PC-9 (cell line): Measurements from ENCODE around the gene IER5L. TPM values are rescaled to one million over a fixed set of nuclear protein-coding genes. Genes with fewer than 3 reads are reported as not detected.

Experiments
- BruUV-seq: library from RNA; stranded (reverse); fragments of 400-500 nt; replicated peaks from 2 replicates; lab custom pipeline; 2021; lab: Mats Ljungman, UMichigan
- CTCF ChIA-PET: fragments of 300-600 bp; sonication (Branson Sonifier 250); formaldehyde crosslinking; loops from one replicate; lab custom pipeline; 2022; ENCODE audit warnings: antibody characterized with exemption; lab: Charles Lee
- POLR2A ChIA-PET: fragments of 300-600 bp; sonication (Branson Sonifier 250); formaldehyde crosslinking; loops from one replicate; lab custom pipeline; 2022; ENCODE audit warnings: antibody characterized with exemption; ENCODE audit not compliant: unreplicated experiment; lab: Charles Lee
- DNase-seq, 2 experiments: peaks; one replicate each; pipeline versions ENCODE4 v3.0.0 to v3.0.0-alpha.2; 2015 to 2022; ENCODE audit warnings: mixed read lengths in 1 of 2
- H2AFZ ChIP-seq: fragments of 200-600 bp; sonication (generic); 2 replicates; pipeline ENCODE4 v1.8.1; 2017; ENCODE audit warnings: antibody characterized with exemption
- H3F3A ChIP-seq: fragments of 200-600 bp; sonication (generic); 2 replicates; pipeline ENCODE4 v1.8.1; 2017; ENCODE audit warnings: antibody characterized with exemption, mild to moderate bottlenecking, low read depth; ENCODE audit not compliant: insufficient read depth
- H3K27ac ChIP-seq: fragments of 200-600 bp; sonication (generic); 2 replicates; pipeline ENCODE4 v1.6.1; 2016; ENCODE audit warnings: mixed run types
- H3K27me3 ChIP-seq: fragments of 200-600 bp; sonication (generic); 2 replicates; pipeline ENCODE4 v1.6.1; 2016; ENCODE audit warnings: low read depth, mixed run types; ENCODE audit not compliant: insufficient read depth
- H3K36me3 ChIP-seq: fragments of 200-600 bp; sonication (generic); 2 replicates; pipeline ENCODE4 v1.6.1; 2016; ENCODE audit warnings: low read depth, mixed run types
- H3K4me1 ChIP-seq: fragments of 200-600 bp; sonication (generic); replicated peaks from 2 replicates; pipeline ENCODE4 v1.6.1; 2016; ENCODE audit warnings: mixed run types; ENCODE audit not compliant: insufficient read depth
- H3K4me2 ChIP-seq: fragments of 200-600 bp; sonication (generic); 2 replicates; pipeline ENCODE4 v1.6.1; 2017; ENCODE audit warnings: mixed run types
- H3K4me3 ChIP-seq: fragments of 200-600 bp; sonication (generic); 2 replicates; pipeline ENCODE4 v1.6.1; 2016; ENCODE audit warnings: mixed run types
- H3K79me2 ChIP-seq: fragments of 200-600 bp; sonication (generic); 2 replicates; pipeline ENCODE4 v1.6.1; 2017; ENCODE audit warnings: low read depth, mixed run types
- H3K9me2 ChIP-seq: fragments of 200-600 bp; sonication (generic); 2 replicates; pipeline ENCODE4 v1.8.1; 2017; ENCODE audit warnings: mild to moderate bottlenecking; ENCODE audit not compliant: insufficient read depth
- H3K9me3 ChIP-seq: fragments of 200-600 bp; sonication (generic); 2 replicates; pipeline ENCODE4 v1.8.1; 2016; ENCODE audit warnings: low read depth; ENCODE audit not compliant: insufficient read depth
- H4K20me1 ChIP-seq: fragments of 200-600 bp; sonication (generic); 2 replicates; pipeline ENCODE4 v1.8.1; 2017; ENCODE audit not compliant: insufficient read depth
- EZH2 ChIP-seq: fragments of 200-600 bp; sonication (generic); IDR thresholded peaks from 2 replicates; pipeline ENCODE4 v1.8.0; 2017; ENCODE audit warnings: antibody characterized with exemption, low read depth
- intact Hi-C: fragments of 100-400 bp; cut with micrococcal nuclease; formaldehyde crosslinking; loops from one replicate; pipeline ENCODE4 v1.10.0; 2022; ENCODE audit not compliant: unreplicated experiment
- total RNA-seq: library from RNA; stranded (reverse); gene quantifications from 2 replicates; pipeline ENCODE4 v1.2.3, GENCODE V29; 2021
- TF ChIP-seq, protein P1 (sequence below): fragments of 200-600 bp; sonication (generic); conservative IDR thresholded peaks from 2 replicates; pipeline ENCODE4 v1.6.1; 2017; ENCODE audit warnings: mixed run types, antibody characterized with exemption, mild to moderate bottlenecking, moderate library complexity

Gene IER5L
- total RNA-seq, 1 experiment from 2014 or later = 37.3 TPM

DNA sequence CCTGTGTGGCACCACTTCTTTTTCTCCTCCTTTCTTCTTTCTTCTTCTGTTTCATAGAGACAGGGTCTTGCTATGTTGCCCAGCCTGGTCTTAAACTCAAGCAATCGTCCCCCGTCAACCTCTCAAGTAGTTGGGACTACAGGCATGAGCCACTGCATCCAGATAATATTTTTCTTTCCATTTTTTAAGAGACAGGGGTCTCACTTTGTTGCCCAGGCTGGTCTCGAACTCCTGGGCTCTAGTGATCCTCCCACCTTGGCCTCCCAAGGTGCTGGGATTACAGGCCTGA lies 47.4 kb upstream of the IER5L start:
- no TSS peak for BruUV-seq
- Histone ChIP-seq H2AFZ (no peak overlapping the region), H3K79me2 (no peaks in the 10 kb centered on the region), H4K20me1 (no peaks in the 10 kb centered on the region), H3K27ac (peak overlapping the region; percentile 49), H3K27me3 (no peaks in the 10 kb centered on the region), H3K9me3 (no peaks in the 10 kb centered on the region), H3K9me2 (no peaks in the 10 kb centered on the region), H3K4me1 (peaks cover 31% of the 10 kb centered on the region), H3K36me3 (no peaks in the 10 kb centered on the region), H3F3A (peaks cover 26% of the 10 kb centered on the region), H3K4me2 (peak overlapping the region; percentile 60), H3K4me3 (no peak overlapping the region)
- intact Hi-C loops = loop anchor here (5.0 kb wide), 1 partner anchor 52 kb away; no protein-coding TSS in a partner anchor
- no peak for DNase-seq
- POLR2A ChIA-PET = no interaction called here
- CTCF ChIA-PET = interaction anchor here (0.7 kb wide), 1 partner anchor 134 kb away, joined by 8 read pairs; no protein-coding TSS in a partner anchor
- no peak for TF ChIP-seq EZH2
- TF ChIP-seq, protein P1, sequence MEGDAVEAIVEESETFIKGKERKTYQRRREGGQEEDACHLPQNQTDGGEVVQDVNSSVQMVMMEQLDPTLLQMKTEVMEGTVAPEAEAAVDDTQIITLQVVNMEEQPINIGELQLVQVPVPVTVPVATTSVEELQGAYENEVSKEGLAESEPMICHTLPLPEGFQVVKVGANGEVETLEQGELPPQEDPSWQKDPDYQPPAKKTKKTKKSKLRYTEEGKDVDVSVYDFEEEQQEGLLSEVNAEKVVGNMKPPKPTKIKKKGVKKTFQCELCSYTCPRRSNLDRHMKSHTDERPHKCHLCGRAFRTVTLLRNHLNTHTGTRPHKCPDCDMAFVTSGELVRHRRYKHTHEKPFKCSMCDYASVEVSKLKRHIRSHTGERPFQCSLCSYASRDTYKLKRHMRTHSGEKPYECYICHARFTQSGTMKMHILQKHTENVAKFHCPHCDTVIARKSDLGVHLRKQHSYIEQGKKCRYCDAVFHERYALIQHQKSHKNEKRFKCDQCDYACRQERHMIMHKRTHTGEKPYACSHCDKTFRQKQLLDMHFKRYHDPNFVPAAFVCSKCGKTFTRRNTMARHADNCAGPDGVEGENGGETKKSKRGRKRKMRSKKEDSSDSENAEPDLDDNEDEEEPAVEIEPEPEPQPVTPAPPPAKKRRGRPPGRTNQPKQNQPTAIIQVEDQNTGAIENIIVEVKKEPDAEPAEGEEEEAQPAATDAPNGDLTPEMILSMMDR = no peak

DNA sequence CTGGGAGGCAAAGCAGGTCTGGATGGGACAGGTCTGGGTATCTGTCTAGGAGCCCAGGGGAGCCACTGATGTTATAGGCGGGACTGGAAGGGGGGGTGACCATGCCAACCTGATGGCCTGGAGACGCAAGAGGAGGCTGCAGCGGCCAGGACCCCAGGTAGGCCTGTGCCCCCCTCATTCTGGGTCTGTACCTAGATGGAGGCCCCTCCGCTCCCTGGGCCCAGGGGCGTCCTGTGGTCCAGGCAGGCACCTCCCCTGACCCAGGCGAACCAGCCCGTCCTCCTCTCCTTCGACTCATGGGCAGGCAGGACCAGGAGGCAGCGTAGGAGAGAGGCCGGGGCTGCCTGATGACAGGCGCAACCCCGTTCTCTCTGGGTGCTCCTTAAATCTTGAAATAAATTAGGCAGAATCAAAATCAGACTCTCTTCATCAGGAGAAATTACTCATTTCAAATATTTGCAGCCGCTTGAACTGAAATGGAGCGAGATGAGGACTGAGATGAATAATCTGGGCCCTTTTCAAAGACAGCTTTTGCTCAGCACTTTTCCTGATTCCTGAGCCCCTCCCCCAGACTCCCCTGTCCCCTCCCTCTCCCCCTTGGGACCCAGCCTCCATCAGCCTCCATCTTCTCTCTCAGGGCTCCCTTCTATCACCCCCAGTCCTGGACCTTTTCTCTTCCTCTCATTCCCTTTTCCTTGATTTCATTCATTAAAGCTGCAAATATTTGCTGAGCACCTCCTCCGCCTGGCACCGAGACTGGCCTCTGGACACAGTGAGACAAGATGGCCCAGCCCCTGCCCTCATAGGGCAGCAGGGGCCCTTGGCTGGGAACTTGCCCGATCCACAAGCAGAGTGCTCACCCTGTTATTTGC lies 46.8 kb upstream of the IER5L start:
- Histone ChIP-seq H3K9me2 (no peaks in the 10 kb centered on the region), H3K4me2 (peak overlapping the region; percentile 60), H3F3A (peaks cover 20% of the 10 kb centered on the region), H3K27me3 (no peaks in the 10 kb centered on the region), H3K79me2 (no peaks in the 10 kb centered on the region), H3K9me3 (no peaks in the 10 kb centered on the region), H3K4me1 (peaks cover 27% of the 10 kb centered on the region), H3K4me3 (no peak overlapping the region), H3K27ac (peak overlapping the region; percentile 49), H3K36me3 (no peaks in the 10 kb centered on the region), H2AFZ (no peak overlapping the region), H4K20me1 (no peaks in the 10 kb centered on the region)
- no peak for TF ChIP-seq EZH2
- TF ChIP-seq, protein P1 = no peak
- CTCF ChIA-PET = interaction anchor here (0.7 kb wide), 1 partner anchor 135 kb away, joined by 8 read pairs; no protein-coding TSS in a partner anchor
- no TSS peak for BruUV-seq
- no peak for DNase-seq
- POLR2A ChIA-PET = no interaction called here
- intact Hi-C loops = loop anchor here (5.0 kb wide), 1 partner anchor 52 kb away; no protein-coding TSS in a partner anchor

DNA sequence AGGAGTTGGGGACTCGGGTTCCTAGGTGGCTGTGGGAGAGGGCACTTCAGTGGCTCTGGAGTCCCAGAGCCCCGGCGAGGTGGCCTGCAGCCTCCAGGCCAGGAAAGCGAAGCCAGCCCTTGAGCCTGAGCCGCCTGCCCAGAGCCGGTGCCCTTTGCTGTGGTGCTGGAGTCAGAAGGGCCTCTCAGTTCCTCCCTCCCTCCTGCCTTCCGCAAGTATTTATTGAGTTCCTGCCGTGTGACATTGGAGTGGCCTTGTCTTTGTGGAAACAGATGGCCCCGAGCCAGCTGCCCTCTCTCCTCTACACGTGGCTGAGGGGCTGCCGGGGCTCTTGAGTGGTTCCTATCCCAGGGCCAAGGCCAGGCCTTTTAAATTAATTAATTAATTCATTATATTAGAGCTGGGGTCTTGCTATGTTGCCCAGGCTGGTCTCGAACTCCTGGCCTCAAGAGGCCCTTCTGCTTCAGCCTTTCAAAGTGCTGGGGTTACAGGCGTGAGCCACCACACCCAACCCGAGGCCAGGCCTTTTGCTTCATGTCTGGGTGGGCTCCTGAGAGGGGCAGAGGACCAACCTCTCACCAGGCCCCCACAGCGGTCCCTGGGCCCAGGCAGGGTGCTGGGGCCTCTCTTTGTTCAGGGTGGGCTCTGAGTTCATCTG lies 45.6 kb upstream of the IER5L start:
- ChIA-PET POLR2A (no interaction called here), CTCF (no interaction called here)
- H3F3A ChIP-seq = peaks cover 9% of the 10 kb centered on the region
- H3K9me2 ChIP-seq = no peaks in the 10 kb centered on the region
- no peaks in the 10 kb centered on the region for H4K20me1 ChIP-seq
- intact Hi-C loops = no loop called here
- H3K4me3 ChIP-seq = no peak overlapping the region
- no peak for TF ChIP-seq EZH2
- TF ChIP-seq, protein P1 = no peak
- H3K27me3 ChIP-seq = no peaks in the 10 kb centered on the region
- H3K9me3 ChIP-seq = no peaks in the 10 kb centered on the region
- no TSS peak for BruUV-seq
- H3K36me3 ChIP-seq = no peaks in the 10 kb centered on the region
- no peak overlapping the region for H2AFZ ChIP-seq
- H3K79me2 ChIP-seq = no peaks in the 10 kb centered on the region
- DNase-seq = no peak
- H3K4me1 ChIP-seq = peaks cover 15% of the 10 kb centered on the region
- H3K4me2 ChIP-seq = no peak overlapping the region
- H3K27ac ChIP-seq = no peak overlapping the region
